HAP-1 (cell line): ENCODE measurements around the gene KRT34.
A peak's percentile ranks its signal among the peaks of the same experiment; 100 is the strongest.
"Not testable (repeated sequence)": the region's sequence is repeated elsewhere in the genome, so short reads cannot be mapped to it uniquely, and the experiment has no call there.

Experiments used
- DNase-seq, 2 experiments: peaks; one replicate each; pipeline ENCODE4 v3.0.0-alpha.2; 2016 to 2020; ENCODE audit warnings: low spot score in 2 of 2
- H3K27me3 ChIP-seq: fragments of 250-450 bp; sonication (Bioruptor Pico); 2 replicates; pipeline ENCODE4 v1.5.1; 2020; ENCODE audit warnings: low read depth, mild to moderate bottlenecking, moderate library complexity
- H3K36me3 ChIP-seq: fragments of 250-450 bp; sonication (Bioruptor Pico); replicated peaks from 2 replicates; pipeline ENCODE4 v1.5.1; 2020; ENCODE audit warnings: mild to moderate bottlenecking
- H3K4me1 ChIP-seq: fragments of 250-450 bp; sonication (Bioruptor Pico); 2 replicates; pipeline ENCODE4 v1.5.1; 2020; ENCODE audit warnings: mild to moderate bottlenecking
- H3K4me3 ChIP-seq: fragments of 250-450 bp; sonication (Bioruptor Pico); 2 replicates; pipeline ENCODE4 v1.5.1; 2020; ENCODE audit warnings: mild to moderate bottlenecking, moderate library complexity
- H3K9me3 ChIP-seq: fragments of 250-450 bp; sonication (Bioruptor Pico); 2 replicates; pipeline ENCODE4 v1.5.1; 2020; ENCODE audit warnings: mild to moderate bottlenecking, moderate library complexity
- in situ Hi-C: fragments of 300-500 bp; cut with MboI; formaldehyde crosslinking; loops from 3 replicates; pipeline ENCODE4 v1.14.3; 2020; ENCODE audit warnings: low sequenced_read_pairs, inconsistent platforms, mixed read lengths

KRT34 gene

GRCh38 chr17:41381943-41382342, at the start of gene KRT34:
Gene KRT34 (minus strand): TSS chr17:41382306. CDS start chr17:41382246, 60 bp downstream.
- H3K27me3 ChIP-seq, H3K4me1 ChIP-seq, in situ Hi-C loops: not testable (repeated sequence)

GRCh38 chr17:41430376-41430775, 48.3 kb upstream of the KRT34 start:
- in situ Hi-C loops, H3K4me1 ChIP-seq, H3K36me3 ChIP-seq, H3K9me3 ChIP-seq, DNase-seq, H3K27me3 ChIP-seq, H3K4me3 ChIP-seq: not testable (repeated sequence)

More at GRCh38 chr17:41381943-41382342, at the start of gene KRT34:
- H3K9me3 ChIP-seq, H3K4me3 ChIP-seq, DNase-seq, H3K36me3 ChIP-seq: not testable (repeated sequence)

- in situ Hi-C loops, result no loop called here
- no peaks in the 10 kb centered on the region for H3K36me3 ChIP-seq
- H3K4me3 ChIP-seq, result no peak overlapping the region
- H3K27me3 ChIP-seq, result peaks cover 8% of the 10 kb centered on the region; the same call in 1 of the 2 replicates
- DNase-seq, result no peak
- H3K4me1 ChIP-seq, result no peaks in the 10 kb centered on the region
- H3K9me3 ChIP-seq, result no peaks in the 10 kb centered on the region
Measured at GRCh38 chr17:41429667-41430066, 47.6 kb upstream of the KRT34 start.

- H3K9me3 ChIP-seq, result no peaks in the 10 kb centered on the region
- no peak overlapping the region for H3K4me3 ChIP-seq
- in situ Hi-C loops, result no loop called here
- peak; percentile 43 to 82 for DNase-seq
- no peaks in the 10 kb centered on the region for H3K4me1 ChIP-seq
- peaks cover 2% of the 10 kb centered on the region; the same call in 1 of the 2 replicates for H3K27me3 ChIP-seq
- no peaks in the 10 kb centered on the region for H3K36me3 ChIP-seq
Measured at GRCh38 chr17:41428591-41429291, 46.6 kb upstream of the KRT34 start.

GRCh38 chr17:41424111-41424635, 42.1 kb upstream of the KRT34 start, which contains the start of gene KRT37:
Gene KRT37 (minus strand): TSS chr17:41424585. CDS start chr17:41424523, 62 bp downstream.
- no peaks in the 10 kb centered on the region for H3K4me1 ChIP-seq
- H3K4me3 ChIP-seq, result no peak within 1 kb of the TSS
- DNase-seq, result no peak
- no peaks in the 10 kb centered on the region for H3K36me3 ChIP-seq
- H3K9me3 ChIP-seq, result no peaks in the 10 kb centered on the region
- in situ Hi-C loops, result no loop called here
- peaks cover 2% of the 10 kb centered on the region; the same call in 1 of the 2 replicates for H3K27me3 ChIP-seq

- H3K27me3 ChIP-seq, H3K36me3 ChIP-seq, H3K4me3 ChIP-seq, H3K4me1 ChIP-seq, H3K9me3 ChIP-seq, DNase-seq, in situ Hi-C loops: not testable (repeated sequence)
Measured at GRCh38 chr17:41422586-41422985, 40.5 kb upstream of the KRT34 start.

GRCh38 chr17:41421617-41422016, 39.5 kb upstream of the KRT34 start:
- Histone ChIP-seq H3K4me3 (no peak overlapping the region), H3K4me1 (no peaks in the 10 kb centered on the region), H3K36me3 (no peaks in the 10 kb centered on the region), H3K27me3 (peaks cover 2% of the 10 kb centered on the region; the same call in 1 of the 2 replicates), H3K9me3 (no peaks in the 10 kb centered on the region)
- in situ Hi-C loops, result no loop called here
- no peak for DNase-seq

- Histone ChIP-seq H3K36me3 (no peaks in the 10 kb centered on the region), H3K4me1 (no peaks in the 10 kb centered on the region), H3K4me3 (no peak overlapping the region), H3K27me3 (peaks cover 2% of the 10 kb centered on the region; the same call in 1 of the 2 replicates), H3K9me3 (no peaks in the 10 kb centered on the region)
- in situ Hi-C loops, result no loop called here
- DNase-seq, result no peak
Measured at GRCh38 chr17:41421116-41421515, 39.0 kb upstream of the KRT34 start.

GRCh38 chr17:41420134-41420533, 38.0 kb upstream of the KRT34 start:
- Histone ChIP-seq H3K36me3 (no peaks in the 10 kb centered on the region), H3K4me3 (no peak overlapping the region), H3K4me1 (no peaks in the 10 kb centered on the region), H3K9me3 (no peaks in the 10 kb centered on the region), H3K27me3 (no peaks in the 10 kb centered on the region)
- no peak for DNase-seq
- in situ Hi-C loops, result no loop called here

GRCh38 chr17:41419716-41420115, 37.6 kb upstream of the KRT34 start:
- H3K36me3 ChIP-seq, result no peaks in the 10 kb centered on the region
- no peak for DNase-seq
- H3K9me3 ChIP-seq, result no peaks in the 10 kb centered on the region
- H3K4me1 ChIP-seq, result no peaks in the 10 kb centered on the region
- H3K27me3 ChIP-seq, result no peaks in the 10 kb centered on the region
- H3K4me3 ChIP-seq, result no peak overlapping the region
- in situ Hi-C loops, result no loop called here

- Histone ChIP-seq H3K36me3 (no peaks in the 10 kb centered on the region), H3K4me3 (no peak overlapping the region), H3K4me1 (no peaks in the 10 kb centered on the region; the same call in 1 of the 2 replicates), H3K9me3 (no peaks in the 10 kb centered on the region), H3K27me3 (no peaks in the 10 kb centered on the region)
- in situ Hi-C loops, result no loop called here
- no peak for DNase-seq
Measured at GRCh38 chr17:41418116-41418860, 36.2 kb upstream of the KRT34 start.

GRCh38 chr17:41417576-41418015, 35.5 kb upstream of the KRT34 start:
- H3K4me1 ChIP-seq, result no peaks in the 10 kb centered on the region; the same call in 1 of the 2 replicates
- DNase-seq, result peak in 1 of 2 experiments; percentile 15

GRCh38 chr17:41417127-41417526, 35.0 kb upstream of the KRT34 start:
- DNase-seq, result no peak
- Histone ChIP-seq H3K4me1 (no peaks in the 10 kb centered on the region; the same call in 1 of the 2 replicates), H3K36me3 (no peaks in the 10 kb centered on the region), H3K4me3 (no peak overlapping the region), H3K9me3 (no peaks in the 10 kb centered on the region), H3K27me3 (peaks cover 4% of the 10 kb centered on the region; the same call in 1 of the 2 replicates)
- in situ Hi-C loops, result no loop called here

More at GRCh38 chr17:41417576-41418015, 35.5 kb upstream of the KRT34 start:
- Histone ChIP-seq H3K36me3 (no peaks in the 10 kb centered on the region), H3K4me3 (no peak overlapping the region), H3K27me3 (peaks cover 1% of the 10 kb centered on the region; the same call in 1 of the 2 replicates), H3K9me3 (no peaks in the 10 kb centered on the region)
- in situ Hi-C loops, result no loop called here

- Histone ChIP-seq H3K9me3 (no peaks in the 10 kb centered on the region), H3K27me3 (peaks cover 4% of the 10 kb centered on the region; the same call in 1 of the 2 replicates), H3K36me3 (no peaks in the 10 kb centered on the region), H3K4me1 (no peaks in the 10 kb centered on the region; the same call in 1 of the 2 replicates), H3K4me3 (no peak overlapping the region)
- in situ Hi-C loops, result no loop called here
- DNase-seq, result no peak
Measured at GRCh38 chr17:41416479-41416878, 34.4 kb upstream of the KRT34 start.
